Iris pigment epithelial cell (primary cell): ENCODE results near the gene SLX4IP.

Source experiments
- DNase-seq: peaks from one replicate; pipeline ENCODE4 v3.0.0-alpha.2; 2011; ENCODE audit warnings: low read depth

Gene SLX4IP

DNA sequence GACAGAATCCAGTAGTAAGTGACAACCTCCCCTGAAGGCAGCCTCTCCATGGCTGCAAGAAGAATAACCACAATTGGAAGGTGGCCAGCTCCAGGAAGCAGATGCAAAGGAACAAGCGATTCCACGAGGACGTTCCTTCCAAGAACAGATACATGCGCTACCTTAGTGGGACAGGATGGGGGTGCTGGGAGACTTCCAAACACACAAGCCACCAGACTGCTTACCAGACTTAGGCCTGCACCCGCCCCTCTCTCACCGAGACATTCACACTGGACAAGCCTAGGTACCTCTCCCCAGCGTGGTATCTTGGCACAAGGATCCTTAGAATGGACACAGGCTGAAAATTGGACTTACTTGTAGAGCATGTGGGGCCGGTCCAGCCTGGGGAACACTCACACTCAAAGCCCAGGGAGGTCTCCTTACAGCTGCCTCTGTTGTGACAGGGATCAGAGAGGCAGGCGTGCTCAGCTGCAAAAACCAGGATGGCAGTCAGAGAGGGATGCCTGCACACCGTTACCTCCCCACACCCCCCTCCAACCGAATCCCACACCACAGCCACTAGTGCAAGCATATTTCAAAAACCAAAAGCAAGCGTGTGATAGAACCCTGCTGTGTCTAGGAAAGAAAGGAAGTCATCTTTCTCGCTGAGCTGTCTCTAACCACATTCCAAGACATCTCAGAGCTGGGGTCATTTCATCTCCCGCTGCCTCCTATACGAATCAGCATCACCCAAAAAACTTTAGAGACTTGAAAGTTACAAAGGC is 216.3 kb downstream of the SLX4IP start:
- peak; percentile 62 for DNase-seq

DNA sequence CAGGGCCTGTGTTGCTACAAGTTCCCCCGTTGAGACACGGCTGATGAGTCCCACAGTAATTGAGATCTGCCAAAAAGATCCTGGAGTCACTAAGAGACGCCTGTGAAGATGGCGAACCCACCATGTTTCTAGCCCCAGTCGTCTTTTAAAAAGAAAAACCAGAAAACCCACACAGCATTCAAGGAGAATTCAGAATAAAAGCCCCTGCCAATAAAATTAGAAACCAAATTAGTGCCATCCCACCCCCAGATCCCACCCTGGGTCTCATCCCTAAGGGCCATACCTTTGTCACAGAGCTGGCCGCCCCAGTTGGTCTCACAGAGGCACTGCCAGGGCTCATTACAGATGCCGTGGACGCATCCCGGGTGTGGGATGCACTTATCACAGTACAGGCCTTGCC is 217.1 kb downstream of the SLX4IP start:
- no peak for DNase-seq

DNA sequence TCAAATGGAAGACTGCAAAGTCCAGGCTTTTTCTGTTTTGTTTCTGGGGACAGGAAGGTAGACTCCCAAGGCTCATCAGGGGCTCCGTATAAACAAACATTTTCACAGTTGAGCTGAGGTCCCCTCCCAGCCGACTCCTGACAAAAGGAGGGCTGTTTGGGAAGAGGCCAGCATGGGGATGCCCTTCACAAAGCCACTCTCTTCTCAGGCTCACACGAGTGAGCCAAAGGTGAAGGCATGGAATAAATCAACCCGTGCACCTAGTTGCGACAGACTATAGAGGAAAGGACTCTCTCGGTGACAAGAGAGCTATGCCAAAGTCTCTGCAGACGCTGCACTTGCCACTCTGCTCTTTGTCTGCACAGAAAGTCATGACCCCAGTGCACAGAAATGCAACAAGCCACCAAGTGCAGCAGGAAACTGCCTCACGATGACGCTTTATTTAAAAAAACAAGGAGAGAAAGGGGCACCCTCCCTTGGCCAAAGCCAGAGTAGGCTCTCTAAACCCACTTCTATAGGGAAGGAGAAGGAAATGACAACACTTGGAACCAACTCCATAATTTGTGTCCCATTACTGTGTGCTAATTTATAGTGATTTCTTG is 217.7 kb downstream of the SLX4IP start:
- no peak for DNase-seq

DNA sequence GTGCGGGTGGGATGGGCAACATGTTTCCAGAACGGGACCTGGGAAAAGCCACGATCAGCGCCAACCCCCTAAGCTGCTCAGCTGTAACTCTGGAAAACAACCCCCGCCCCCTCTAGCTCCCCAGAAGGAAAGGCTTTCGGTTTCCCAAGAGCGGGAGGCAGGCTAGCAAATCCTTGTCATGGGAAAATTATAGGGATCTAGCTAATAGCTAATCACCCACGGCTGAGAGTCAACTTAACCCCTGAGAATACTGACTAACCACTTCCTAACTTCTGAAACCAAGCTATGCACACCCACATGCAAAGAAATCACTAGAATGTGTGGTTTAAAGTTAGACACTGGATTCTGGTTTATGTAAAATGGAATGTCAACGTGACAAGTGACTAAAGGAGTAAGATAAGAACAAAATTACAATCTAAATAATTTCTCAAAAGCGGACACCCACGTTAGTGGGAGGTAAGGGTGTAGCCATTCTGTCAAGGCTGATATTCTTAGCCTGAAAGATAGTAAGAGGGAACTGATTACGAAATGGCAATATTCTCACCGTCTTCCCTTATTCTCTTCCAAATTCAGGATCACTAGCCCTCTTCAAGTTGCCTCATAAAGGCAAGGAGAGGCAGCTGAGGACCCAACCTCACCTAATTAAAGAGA is 218.6 kb downstream of the SLX4IP start:
- DNase-seq: peak; percentile 83

DNA sequence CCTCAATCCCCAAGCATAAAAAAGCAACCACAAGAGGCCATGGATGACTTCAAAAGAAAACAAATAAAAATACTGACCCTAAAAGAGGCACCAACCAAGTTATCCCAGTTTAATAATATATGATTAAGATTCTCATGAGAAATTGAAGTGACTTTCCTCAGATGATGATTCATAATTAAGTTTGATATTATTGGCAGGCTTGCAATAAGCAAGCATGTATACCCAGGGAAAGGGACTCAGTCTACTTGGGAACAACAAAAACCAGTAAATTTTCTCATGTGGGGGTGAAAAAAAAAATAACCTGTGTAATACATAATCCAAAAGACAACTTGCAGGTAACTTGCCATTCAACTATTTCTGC is 219.1 kb downstream of the SLX4IP start:
- DNase-seq: no peak

DNA sequence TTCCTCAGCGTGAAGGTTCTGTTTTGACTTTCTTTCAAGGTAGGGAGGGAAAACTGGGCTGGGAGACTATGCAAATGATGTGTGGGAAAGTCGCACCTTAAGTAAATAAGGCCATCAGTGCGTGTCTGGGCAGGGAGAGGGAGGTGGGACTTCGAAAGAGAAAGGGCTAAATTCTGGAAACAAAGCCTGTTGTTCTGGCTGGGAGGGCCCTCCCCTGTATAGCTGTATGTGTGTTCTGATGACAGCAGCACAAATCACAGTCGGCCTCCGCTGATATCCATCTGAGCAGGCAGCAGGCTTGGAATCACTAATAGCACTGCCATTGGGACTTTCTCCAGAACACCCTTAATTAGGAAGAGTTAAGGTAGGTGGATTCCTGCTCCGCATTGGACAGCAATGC is 219.5 kb downstream of the SLX4IP start:
- no peak for DNase-seq

DNA sequence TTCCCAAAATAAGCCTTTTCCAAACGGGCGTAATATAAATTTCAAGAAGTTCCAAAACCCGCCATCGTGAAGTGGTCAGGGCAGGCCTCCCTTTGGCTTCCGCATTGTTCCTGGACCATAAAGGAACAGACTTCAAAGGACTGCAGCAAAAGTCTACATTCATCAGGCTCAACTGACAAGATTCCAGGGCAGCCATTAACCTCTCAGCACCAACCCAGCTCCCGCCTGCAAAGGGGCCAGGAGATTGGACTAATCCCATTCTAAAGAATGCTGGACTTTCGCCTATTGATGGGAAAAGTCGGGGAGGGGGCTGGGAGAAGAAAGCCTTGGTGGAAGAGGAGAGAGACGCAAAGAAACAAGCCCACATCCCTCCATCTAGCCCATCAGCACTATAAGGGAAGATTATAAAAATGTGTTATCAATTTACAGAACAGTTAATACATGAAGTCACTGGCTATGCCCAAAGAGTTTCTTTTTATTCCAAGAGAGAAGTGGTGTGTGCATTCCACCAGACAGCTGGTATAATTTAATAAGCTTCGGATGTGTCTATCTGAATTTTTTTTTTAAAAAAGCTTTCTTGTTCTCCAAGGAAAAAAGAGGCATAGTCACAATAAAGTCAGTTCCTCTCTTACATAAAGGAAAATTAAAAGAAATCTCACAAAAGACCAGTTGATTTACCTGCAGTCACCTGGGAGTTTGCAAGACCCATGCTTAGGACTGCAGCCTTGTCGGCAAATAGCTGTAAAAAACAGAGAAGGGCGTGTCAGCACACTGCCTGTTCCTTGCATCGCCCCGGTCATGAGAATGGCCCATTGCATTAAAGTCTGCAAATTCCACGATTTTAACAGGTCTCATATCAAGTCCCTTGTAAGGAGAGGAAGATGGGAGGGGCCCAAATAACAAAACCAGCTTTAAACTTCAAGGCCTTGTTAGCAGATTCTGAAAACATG is 220.9 kb downstream of the SLX4IP start:
- DNase-seq: no peak

DNA sequence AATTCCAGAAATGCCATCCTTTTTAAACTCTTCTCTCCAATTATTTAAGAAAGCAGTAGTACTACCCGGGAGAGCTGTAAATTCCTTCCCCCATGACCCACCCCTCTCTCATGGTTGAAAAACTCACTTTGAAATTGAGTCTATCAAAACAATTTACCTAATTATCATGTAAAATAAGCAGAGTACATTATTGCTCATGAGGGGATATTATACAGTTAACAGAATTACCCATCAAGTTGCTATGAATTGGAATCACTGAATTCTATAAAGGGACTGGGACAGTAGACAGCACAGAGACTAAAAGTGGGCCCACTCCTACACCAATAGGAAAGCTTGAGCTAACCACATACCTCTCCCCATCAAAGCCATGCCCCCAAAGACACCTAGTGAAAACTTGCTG is 222.3 kb downstream of the SLX4IP start:
- DNase-seq: no peak

DNA sequence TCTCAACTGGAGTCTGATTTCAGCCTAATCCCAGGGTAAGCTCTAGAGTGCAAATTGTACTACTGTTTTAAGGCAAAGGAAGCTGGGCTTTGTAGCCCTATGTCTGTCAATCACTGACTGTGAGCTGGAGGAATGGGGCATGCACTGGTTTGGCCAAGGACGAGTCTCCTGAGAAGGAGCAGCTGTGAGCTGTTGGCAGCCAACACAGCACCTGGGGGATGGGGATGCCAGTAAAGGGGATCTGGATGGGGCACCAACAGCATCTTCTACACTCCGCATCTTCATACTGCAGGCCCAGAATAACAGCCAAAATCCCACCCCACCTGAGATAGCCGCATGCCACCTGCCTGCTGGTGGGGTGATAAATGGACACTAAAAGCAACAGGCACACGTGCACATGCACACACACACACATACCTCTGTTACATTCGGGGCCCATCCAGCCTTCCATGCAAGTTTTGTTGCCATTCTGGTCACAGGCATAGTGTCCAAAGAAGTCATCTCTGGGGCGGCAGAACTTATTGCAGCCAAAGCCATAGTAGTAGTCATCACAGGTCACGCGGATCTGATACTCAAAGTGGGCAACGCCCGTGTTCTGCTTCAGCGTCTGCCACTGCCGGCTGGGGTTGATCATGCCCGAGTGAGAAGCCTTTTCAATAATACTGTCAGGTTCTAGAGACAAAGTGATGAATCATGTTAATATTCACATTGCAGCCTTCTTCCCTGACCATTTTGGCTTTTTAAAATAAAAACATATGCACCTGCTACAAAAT is 223.1 kb downstream of the SLX4IP start:
- DNase-seq: no peak

DNA sequence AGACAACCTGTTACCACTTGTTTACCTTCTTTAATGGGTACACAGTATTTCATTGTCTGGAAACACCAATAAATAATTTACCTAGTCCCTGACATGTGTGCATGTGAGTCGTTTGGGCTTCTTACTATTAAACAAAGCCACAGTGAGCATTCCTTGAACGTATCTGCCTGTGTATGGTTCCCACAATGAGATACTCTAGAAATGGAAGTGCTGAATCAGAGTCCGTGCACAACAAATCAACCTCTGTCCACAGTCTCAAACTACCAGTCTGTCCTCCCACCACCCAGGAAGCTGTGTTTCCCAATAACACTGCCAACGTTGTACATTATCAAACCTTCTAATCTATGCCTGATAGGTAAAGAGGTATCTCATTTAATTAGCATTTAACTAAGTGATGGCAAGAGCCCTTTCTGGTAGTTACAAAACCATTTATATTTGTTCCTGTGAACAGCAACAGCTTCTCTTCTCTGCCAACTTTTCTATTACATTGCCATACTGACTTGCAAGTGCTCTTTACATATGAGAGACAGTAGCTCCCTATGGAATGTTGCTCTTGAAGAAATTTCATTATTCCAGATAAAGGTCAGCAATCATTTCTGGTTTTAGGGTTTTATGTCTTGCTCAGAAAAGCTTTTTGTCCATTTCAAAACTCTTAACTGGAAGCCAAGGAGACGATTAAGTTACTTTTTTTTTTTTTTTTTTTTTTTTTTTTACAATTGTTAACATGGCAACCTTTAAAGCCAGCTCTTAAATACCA is 223.9 kb downstream of the SLX4IP start:
- DNase-seq: no peak

DNA sequence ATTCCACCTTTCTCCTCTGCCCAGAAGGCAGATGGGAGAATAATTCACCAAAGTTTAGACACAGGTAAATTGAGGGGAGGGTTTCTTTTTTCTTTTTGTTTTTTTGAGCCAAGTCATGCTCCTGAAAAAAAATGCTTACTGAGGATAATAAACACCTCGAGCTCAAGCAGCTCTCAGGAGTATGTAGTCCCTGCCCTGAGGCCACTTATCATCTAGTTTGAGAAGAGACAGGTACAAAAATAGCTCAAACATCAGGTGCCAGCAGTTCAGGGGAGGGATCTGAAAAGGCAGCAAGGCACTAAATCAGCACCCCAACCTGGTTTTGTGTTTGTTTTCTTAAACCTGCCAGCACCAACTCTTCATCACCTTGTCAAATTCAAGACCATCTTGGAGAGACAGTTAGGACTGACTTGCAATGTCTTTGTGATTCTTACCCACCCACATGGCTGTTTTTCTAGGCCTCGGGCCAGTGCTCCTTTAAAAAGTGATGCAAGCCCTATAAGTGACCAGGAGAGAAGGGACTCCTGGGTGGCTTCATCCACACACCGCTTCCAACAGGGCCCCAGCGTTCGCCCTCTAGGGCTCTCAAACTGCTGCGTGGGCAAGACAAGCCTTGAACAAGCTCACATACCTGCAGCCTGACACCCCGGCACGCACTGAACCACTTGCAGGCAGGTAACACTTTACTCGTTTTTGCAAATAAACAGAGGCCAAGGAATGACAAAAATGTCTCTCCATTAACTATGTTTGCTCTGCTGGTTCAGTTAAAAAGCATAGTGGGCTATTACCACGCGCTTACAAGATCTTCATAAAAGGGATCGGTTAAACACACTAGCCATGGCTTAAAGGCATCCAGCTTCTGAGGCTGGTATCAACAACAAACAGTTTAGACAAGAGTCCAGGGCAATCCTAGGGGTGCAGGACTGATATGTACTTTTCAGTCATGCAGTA is 224.8 kb downstream of the SLX4IP start:
- DNase-seq: no peak

DNA sequence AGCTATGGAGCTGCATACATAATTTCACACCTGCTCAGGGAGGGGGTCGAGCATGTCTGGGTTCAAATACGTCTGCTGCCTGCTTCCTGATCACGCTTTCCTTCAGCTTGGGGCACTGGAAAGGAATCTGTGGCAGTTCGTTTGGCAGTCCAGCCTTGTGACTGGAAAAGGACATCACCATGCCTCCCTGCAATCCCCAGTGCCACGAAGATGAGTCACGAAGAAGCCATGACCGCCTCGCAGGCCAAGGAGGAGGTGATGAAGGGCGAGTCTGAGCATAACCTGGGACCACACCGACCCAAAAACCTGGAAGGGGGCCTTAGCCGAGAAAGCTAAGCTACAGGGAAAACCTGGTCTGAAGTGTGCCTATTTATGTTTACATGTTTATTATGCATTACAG is 225.6 kb downstream of the SLX4IP start:
- no peak for DNase-seq

DNA sequence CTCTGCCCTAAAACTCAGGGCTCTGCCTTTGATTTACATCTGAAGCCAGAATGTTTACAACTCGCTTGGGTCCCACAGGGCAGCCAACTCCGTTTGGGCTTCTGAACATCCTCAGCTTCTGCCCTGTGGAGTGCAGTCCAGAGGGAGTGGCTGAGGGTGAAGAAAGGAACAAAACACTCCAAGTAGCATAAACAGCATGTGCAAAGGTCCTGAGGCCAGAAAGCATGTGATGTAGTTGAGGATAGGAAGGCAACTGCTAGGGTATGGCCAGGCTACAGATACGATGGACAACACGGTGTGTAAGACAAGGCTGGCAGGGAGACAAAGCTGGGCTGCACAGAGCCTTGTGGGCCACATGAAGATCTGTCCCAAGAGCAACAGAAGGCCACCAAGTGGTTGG is 226.2 kb downstream of the SLX4IP start:
- no peak for DNase-seq

DNA sequence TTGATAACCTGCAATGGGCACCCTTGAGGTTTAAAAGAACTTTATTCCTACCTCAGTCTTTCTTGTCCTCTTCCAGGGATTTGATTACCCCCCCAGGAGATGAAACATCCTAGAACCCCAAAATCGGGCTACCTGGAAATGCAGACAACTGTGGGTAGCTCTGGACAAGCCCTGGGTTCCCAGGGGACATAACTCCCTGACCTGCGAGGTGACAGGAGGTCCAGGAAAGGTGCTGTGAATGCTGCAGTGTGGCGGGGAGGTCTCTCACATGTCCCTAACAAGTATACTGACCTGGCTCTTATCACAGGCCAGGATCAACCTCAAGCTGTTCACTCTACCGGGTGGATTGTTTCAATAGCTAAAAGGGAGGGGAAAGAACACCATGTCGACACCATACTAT is 227.0 kb downstream of the SLX4IP start:
- no peak for DNase-seq

DNA sequence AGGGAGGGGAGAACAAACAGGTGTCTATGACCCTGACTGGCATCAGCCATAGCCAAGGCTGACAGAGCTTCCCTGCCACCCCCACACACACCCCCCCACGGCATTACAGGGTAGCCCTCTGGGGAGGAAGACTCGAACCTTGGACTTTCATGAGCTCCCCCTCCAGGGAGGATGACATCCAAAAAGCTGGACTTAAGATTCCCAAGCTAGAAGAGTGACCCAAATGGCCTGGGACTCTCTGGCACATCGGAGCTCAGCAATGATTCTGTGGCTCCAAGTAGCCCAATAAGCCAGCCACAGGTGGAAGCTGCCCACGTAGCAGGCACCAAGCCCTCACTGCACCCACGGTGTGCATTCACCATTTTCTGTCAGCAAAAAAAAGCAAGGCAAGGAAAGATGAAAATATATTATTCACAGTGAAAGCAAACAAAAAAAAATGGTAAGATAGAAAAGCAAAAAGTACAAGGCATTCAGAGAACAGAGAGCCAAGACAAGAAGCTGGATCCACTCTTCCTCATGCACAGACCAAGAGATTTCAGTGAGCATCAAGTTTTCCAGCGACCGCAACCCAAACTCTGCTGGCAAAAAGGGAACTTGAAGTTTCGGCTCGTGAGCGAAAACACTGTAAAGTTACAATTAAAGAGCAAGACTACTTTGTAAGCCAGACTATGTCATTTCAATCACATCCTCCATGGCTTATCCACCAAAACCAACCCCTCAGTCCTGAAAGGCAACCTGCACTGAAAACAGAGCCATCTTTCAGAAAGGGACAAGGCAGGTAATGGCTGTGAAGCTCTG is 227.8 kb downstream of the SLX4IP start:
- DNase-seq: no peak

DNA sequence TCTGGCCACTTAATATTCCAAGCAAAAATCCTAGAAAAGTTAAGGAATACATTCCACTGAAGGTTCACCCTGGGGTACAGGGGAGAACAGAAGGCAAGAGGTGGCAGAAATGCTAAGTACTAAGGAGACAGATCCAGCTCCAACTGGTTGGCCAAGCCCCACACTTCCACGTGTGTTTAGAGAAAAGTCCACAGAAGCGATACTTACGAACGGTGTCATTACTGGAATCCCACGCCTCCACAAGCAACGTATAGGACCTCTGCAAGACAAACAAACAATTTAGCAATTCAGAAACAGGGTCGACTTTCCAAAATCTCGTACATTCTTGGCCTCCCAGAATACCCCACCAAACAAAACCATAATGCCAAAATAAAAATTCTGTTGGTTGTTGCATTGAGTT is 228.7 kb downstream of the SLX4IP start:
- no peak for DNase-seq

DNA sequence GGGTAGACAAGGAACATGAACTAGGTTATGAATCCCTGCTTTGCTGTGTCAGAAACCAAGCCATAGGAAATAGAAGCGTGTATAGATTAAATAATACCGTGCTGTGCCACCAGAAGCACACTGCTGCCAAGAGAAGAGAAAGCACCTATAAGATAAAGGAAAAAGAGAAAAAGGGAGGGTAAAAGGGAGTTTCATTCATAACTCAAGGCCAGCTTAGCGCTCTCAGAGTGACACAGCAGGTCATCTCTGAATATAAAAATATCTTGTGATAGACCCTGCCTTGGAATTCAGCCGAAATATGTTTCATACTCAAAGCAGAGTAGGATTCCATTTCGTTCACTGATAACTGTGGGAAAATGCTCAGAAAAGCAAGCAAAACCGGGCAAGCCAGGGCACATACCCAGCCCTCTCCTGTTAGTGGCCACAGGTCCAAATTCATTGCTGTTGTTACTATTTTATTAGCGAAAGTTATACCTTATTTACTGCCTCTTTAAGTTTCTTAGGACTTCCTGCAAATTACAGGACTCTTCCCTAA is 230.0 kb downstream of the SLX4IP start:
- DNase-seq: peak; percentile 54

DNA sequence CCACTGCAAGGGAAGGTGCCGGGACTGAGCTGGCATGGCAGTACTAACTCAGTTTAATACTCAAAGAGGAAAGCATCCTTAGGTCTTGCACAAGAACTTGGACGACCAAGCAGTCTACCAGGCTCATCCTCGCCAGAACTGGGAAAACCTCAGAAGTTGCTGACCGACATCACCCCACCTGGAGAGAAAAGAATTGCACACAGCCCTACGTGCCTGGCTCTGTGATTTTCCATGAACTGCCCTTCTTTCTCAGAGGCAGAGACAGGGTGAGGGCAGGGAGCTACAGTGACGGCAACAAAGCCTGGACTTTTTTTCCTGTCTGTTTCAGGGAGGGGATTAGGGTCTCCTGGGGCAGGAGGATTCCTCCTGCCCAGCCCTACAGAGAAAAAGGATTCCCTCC is 230.7 kb downstream of the SLX4IP start:
- peak; percentile 63 for DNase-seq
